Measurements from ENCODE around the gene MMAB.

MMAB gene

GRCh38 chr12:109592905-109593272, 19.6 kb upstream of the MMAB start:
- Histone ChIP-seq H3K9ac (ENCODE audit: low read length) (no peak overlapping the region), H3K4me1 (ENCODE audit: control insufficient read depth, insufficient read depth, low read length) (peaks cover 1% of the 10 kb centered on the region), H3K9me3 (ENCODE audit: control insufficient read depth, insufficient read depth, low read depth, low read length) (no peaks in the 10 kb centered on the region), H3K27ac (ENCODE audit: low read depth, low read length) (no peak overlapping the region), H3K27me3 (ENCODE audit: control insufficient read depth, insufficient read depth, low read length) (no peaks in the 10 kb centered on the region), H3K4me3 (ENCODE audit: low read depth, low read length) (no peak overlapping the region), H3K36me3 (ENCODE audit: control insufficient read depth, insufficient read depth, low read length) (peaks cover 71% of the 10 kb centered on the region)

GRCh38 chr12:109592195-109592904, 19.0 kb upstream of the MMAB start:
- H3K4me3 ChIP-seq (ENCODE audit: low read depth, low read length), result no peak overlapping the region
- no peak overlapping the region for H3K9ac ChIP-seq (ENCODE audit: low read length)
- H3K27me3 ChIP-seq (ENCODE audit: control insufficient read depth, insufficient read depth, low read length), result no peaks in the 10 kb centered on the region
- peaks cover 75% of the 10 kb centered on the region for H3K36me3 ChIP-seq (ENCODE audit: control insufficient read depth, insufficient read depth, low read length)
- H3K9me3 ChIP-seq (ENCODE audit: control insufficient read depth, insufficient read depth, low read depth, low read length), result no peaks in the 10 kb centered on the region
- no peak overlapping the region for H3K27ac ChIP-seq (ENCODE audit: low read depth, low read length)
- no peaks in the 10 kb centered on the region for H3K4me1 ChIP-seq (ENCODE audit: control insufficient read depth, insufficient read depth, low read length)

- no peaks in the 10 kb centered on the region for H3K27me3 ChIP-seq (ENCODE audit: control insufficient read depth, insufficient read depth, low read length)
- no peak overlapping the region for H3K27ac ChIP-seq (ENCODE audit: low read depth, low read length)
- H3K36me3 ChIP-seq (ENCODE audit: control insufficient read depth, insufficient read depth, low read length), result peaks cover 82% of the 10 kb centered on the region
- H3K4me3 ChIP-seq (ENCODE audit: low read depth, low read length), result no peak overlapping the region
- H3K9ac ChIP-seq (ENCODE audit: low read length), result no peak overlapping the region
- H3K9me3 ChIP-seq (ENCODE audit: control insufficient read depth, insufficient read depth, low read depth, low read length), result no peaks in the 10 kb centered on the region
- H3K4me1 ChIP-seq (ENCODE audit: control insufficient read depth, insufficient read depth, low read length), result no peaks in the 10 kb centered on the region
Measured at GRCh38 chr12:109591041-109591440, 17.7 kb upstream of the MMAB start.

GRCh38 chr12:109590566-109590965, 17.3 kb upstream of the MMAB start:
- no peak overlapping the region for H3K27ac ChIP-seq (ENCODE audit: low read depth, low read length)

GRCh38 chr12:109589691-109590245, 16.5 kb upstream of the MMAB start:
- Histone ChIP-seq H3K9ac (ENCODE audit: low read length) (no peak overlapping the region), H3K4me3 (ENCODE audit: low read depth, low read length) (no peak overlapping the region), H3K4me1 (ENCODE audit: control insufficient read depth, insufficient read depth, low read length) (no peaks in the 10 kb centered on the region), H3K27ac (ENCODE audit: low read depth, low read length) (no peak overlapping the region), H3K9me3 (ENCODE audit: control insufficient read depth, insufficient read depth, low read depth, low read length) (no peaks in the 10 kb centered on the region), H3K27me3 (ENCODE audit: control insufficient read depth, insufficient read depth, low read length) (no peaks in the 10 kb centered on the region), H3K36me3 (ENCODE audit: control insufficient read depth, insufficient read depth, low read length) (peaks cover 76% of the 10 kb centered on the region)

More at GRCh38 chr12:109590566-109590965, 17.3 kb upstream of the MMAB start:
- H3K4me1 ChIP-seq (ENCODE audit: control insufficient read depth, insufficient read depth, low read length), result no peaks in the 10 kb centered on the region
- no peak overlapping the region for H3K9ac ChIP-seq (ENCODE audit: low read length)
- H3K9me3 ChIP-seq (ENCODE audit: control insufficient read depth, insufficient read depth, low read depth, low read length), result no peaks in the 10 kb centered on the region
- H3K4me3 ChIP-seq (ENCODE audit: low read depth, low read length), result no peak overlapping the region
- H3K36me3 ChIP-seq (ENCODE audit: control insufficient read depth, insufficient read depth, low read length), result peaks cover 80% of the 10 kb centered on the region
- H3K27me3 ChIP-seq (ENCODE audit: control insufficient read depth, insufficient read depth, low read length), result no peaks in the 10 kb centered on the region

- no peak overlapping the region for H3K9ac ChIP-seq (ENCODE audit: low read length)
- H3K4me1 ChIP-seq (ENCODE audit: control insufficient read depth, insufficient read depth, low read length), result no peaks in the 10 kb centered on the region
- H3K27me3 ChIP-seq (ENCODE audit: control insufficient read depth, insufficient read depth, low read length), result no peaks in the 10 kb centered on the region
- H3K4me3 ChIP-seq (ENCODE audit: low read depth, low read length), result no peak overlapping the region
- peaks cover 73% of the 10 kb centered on the region for H3K36me3 ChIP-seq (ENCODE audit: control insufficient read depth, insufficient read depth, low read length)
- no peaks in the 10 kb centered on the region for H3K9me3 ChIP-seq (ENCODE audit: control insufficient read depth, insufficient read depth, low read depth, low read length)
- no peak overlapping the region for H3K27ac ChIP-seq (ENCODE audit: low read depth, low read length)
Measured at GRCh38 chr12:109589240-109589590, 15.9 kb upstream of the MMAB start.

GRCh38 chr12:109588461-109589239, 15.3 kb upstream of the MMAB start:
- Histone ChIP-seq H3K4me1 (ENCODE audit: control insufficient read depth, insufficient read depth, low read length) (no peaks in the 10 kb centered on the region), H3K4me3 (ENCODE audit: low read depth, low read length) (no peak overlapping the region), H3K9ac (ENCODE audit: low read length) (no peak overlapping the region), H3K9me3 (ENCODE audit: control insufficient read depth, insufficient read depth, low read depth, low read length) (no peaks in the 10 kb centered on the region), H3K27me3 (ENCODE audit: control insufficient read depth, insufficient read depth, low read length) (no peaks in the 10 kb centered on the region), H3K27ac (ENCODE audit: low read depth, low read length) (no peak overlapping the region), H3K36me3 (ENCODE audit: control insufficient read depth, insufficient read depth, low read length) (peaks cover 75% of the 10 kb centered on the region)

GRCh38 chr12:109587921-109588320, 14.6 kb upstream of the MMAB start:
- Histone ChIP-seq H3K27me3 (ENCODE audit: control insufficient read depth, insufficient read depth, low read length) (no peaks in the 10 kb centered on the region), H3K9me3 (ENCODE audit: control insufficient read depth, insufficient read depth, low read depth, low read length) (no peaks in the 10 kb centered on the region), H3K4me3 (ENCODE audit: low read depth, low read length) (no peak overlapping the region), H3K36me3 (ENCODE audit: control insufficient read depth, insufficient read depth, low read length) (peaks cover 70% of the 10 kb centered on the region), H3K9ac (ENCODE audit: low read length) (no peak overlapping the region), H3K4me1 (ENCODE audit: control insufficient read depth, insufficient read depth, low read length) (no peaks in the 10 kb centered on the region), H3K27ac (ENCODE audit: low read depth, low read length) (no peak overlapping the region)

GRCh38 chr12:109586385-109587296, 13.3 kb upstream of the MMAB start:
- Histone ChIP-seq H3K27me3 (ENCODE audit: control insufficient read depth, insufficient read depth, low read length) (no peaks in the 10 kb centered on the region), H3K4me3 (ENCODE audit: low read depth, low read length) (no peak overlapping the region), H3K4me1 (ENCODE audit: control insufficient read depth, insufficient read depth, low read length) (no peaks in the 10 kb centered on the region), H3K9ac (ENCODE audit: low read length) (no peak overlapping the region), H3K9me3 (ENCODE audit: control insufficient read depth, insufficient read depth, low read depth, low read length) (no peaks in the 10 kb centered on the region), H3K27ac (ENCODE audit: low read depth, low read length) (no peak overlapping the region), H3K36me3 (ENCODE audit: control insufficient read depth, insufficient read depth, low read length) (peaks cover 66% of the 10 kb centered on the region)

- Histone ChIP-seq H3K4me3 (ENCODE audit: low read depth, low read length) (no peak overlapping the region), H3K27me3 (ENCODE audit: control insufficient read depth, insufficient read depth, low read length) (no peaks in the 10 kb centered on the region), H3K36me3 (ENCODE audit: control insufficient read depth, insufficient read depth, low read length) (peaks cover 76% of the 10 kb centered on the region), H3K9ac (ENCODE audit: low read length) (no peak overlapping the region), H3K27ac (ENCODE audit: low read depth, low read length) (no peak overlapping the region), H3K4me1 (ENCODE audit: control insufficient read depth, insufficient read depth, low read length) (no peaks in the 10 kb centered on the region), H3K9me3 (ENCODE audit: control insufficient read depth, insufficient read depth, low read depth, low read length) (no peaks in the 10 kb centered on the region)
Measured at GRCh38 chr12:109583733-109584132, 10.4 kb upstream of the MMAB start.

Measured in HUES6 (cell line).